Gastrocnemius medialis (tissue), 4 donors: Measurements from ENCODE around the gene RAX2. TPM values are rescaled to one million over a fixed set of nuclear protein-coding genes. Genes with fewer than 3 reads are reported as not detected.

Experiments used
- ATAC-seq, 2 donors: fragments of 150-250 bp; one replicate each; pipeline ENCODE4 v1.9.1; 2016
- DNase-seq, 2 donors: peaks; one replicate each; pipeline ENCODE4 v3.0.0-alpha.2; 2019
- H3K27ac ChIP-seq, 4 donors: fragments of 200-600 bp; sonication (generic); 1 replicate in 1 of 4; 2 replicates in 3 of 4; pipeline ENCODE4 v1.5.1; 2016 to 2018; ENCODE audit warnings: mild to moderate bottlenecking in 2 of 4, moderate library complexity in 1 of 4
- H3K27me3 ChIP-seq, 3 donors: fragments of 200-600 bp; sonication (generic) in 2 of 3; 1 replicate in 1 of 3; 2 replicates in 2 of 3; pipeline versions ENCODE4 v1.5.1 to v1.6.0; 2016 to 2019; ENCODE audit warnings: mild to moderate bottlenecking in 1 of 3, moderate library complexity in 1 of 3
- H3K36me3 ChIP-seq, 2 donors: fragments of 200-600 bp; sonication (generic) in 1 of 2; one replicate each; pipeline ENCODE4 v1.5.1; 2017 to 2018
- H3K4me1 ChIP-seq, 2 donors: fragments of 200-600 bp; sonication (generic) in 1 of 2; one replicate each; pipeline ENCODE4 v1.5.1; 2016 to 2017; ENCODE audit warnings: mild to moderate bottlenecking in 2 of 2
- H3K4me3 ChIP-seq, 4 donors: fragments of 200-600 bp; sonication (generic) in 3 of 4; 1 replicate in 1 of 4; 2 replicates in 3 of 4; pipeline ENCODE4 v1.5.1; 2016 to 2019; ENCODE audit warnings: mild to moderate bottlenecking in 2 of 4
- H3K9me3 ChIP-seq, 3 donors: fragments of 200-600 bp; sonication (generic) in 2 of 3; 1 replicate in 1 of 3; 2 replicates in 2 of 3; pipeline ENCODE4 v1.5.1; 2016 to 2019
- CTCF ChIP-seq, 5 experiments: fragments of 450-650 bp in 3 of 5; fragments of 200-600 bp in 2 of 5; sonication (generic) in 2 of 5; IDR thresholded peaks in 4 of 5; conservative IDR thresholded peaks in 1 of 5; 1 replicate in 4 of 5; 2 replicates in 1 of 5; pipeline ENCODE4 v1.5.1; 2016 to 2019; ENCODE audit warnings: antibody characterized with exemption in 5 of 5, mild to moderate bottlenecking in 3 of 5, moderate library complexity in 3 of 5
- POLR2A ChIP-seq, 2 donors: fragments of 450-650 bp; IDR thresholded peaks; one replicate each; pipeline ENCODE4 v1.6.1; 2017; ENCODE audit warnings: antibody characterized with exemption in 2 of 2, mild to moderate bottlenecking in 2 of 2, moderate library complexity in 2 of 2
- in situ Hi-C, 4 donors: fragments of 200-750 bp; cut with MboI; loops; one replicate each; pipeline versions ENCODE4 v1.15.0 to v1.8.0; 2017; ENCODE audit warnings: low sequenced_read_pairs in 4 of 4
- intact Hi-C: fragments of 100-400 bp; cut with DNase I; formaldehyde crosslinking; loops from one replicate; pipeline ENCODE4 v1.15.1; 2023; ENCODE audit warnings: low total_unique reads
- total RNA-seq, 4 donors: library from RNA; depleted of rRNA; stranded (reverse); fragments of >200 nt; gene quantifications; one replicate each; pipeline versions ENCODE4 v1.1.0 to v1.2.3, GENCODE V29; 2016

Gene RAX2
- not detected for total RNA-seq

GRCh38 chr19:3771906-3772455, at the start of gene RAX2:
Gene RAX2 (minus strand): TSS chr19:3772228. CDS start chr19:3771742, 486 bp downstream.
- intact Hi-C loops (no loop called here), in situ Hi-C loops (no loop called here)
- no peak for TF ChIP-seq POLR2A (IDR thresholded peaks at IDR 0.05)
- no peak for TF ChIP-seq CTCF (IDR thresholded peaks at IDR 0.05 in 4 of 5, conservative IDR thresholded peaks at IDR 0.05 in 1 of 5)
- H3K9me3 ChIP-seq = no peaks in the 10 kb centered on the region
- H3K4me3 ChIP-seq = no peak within 1 kb of the TSS
- H3K36me3 ChIP-seq = peaks cover 0 to 19% of the 10 kb centered on the region in 2 donors
- H3K27me3 ChIP-seq = no peaks in the 10 kb centered on the region
- ATAC-seq (no peak), DNase-seq (no peak)
- H3K4me1 ChIP-seq = no peaks in the 10 kb centered on the region
- no peak within 1 kb of the TSS for H3K27ac ChIP-seq

GRCh38 chr19:3821156-3821555, 49.1 kb upstream of the RAX2 start:
- ATAC-seq = no peak
- Histone ChIP-seq H3K36me3 (no peaks in the 10 kb centered on the region), H3K27ac (no peak overlapping the region), H3K4me3 (no peak overlapping the region), H3K4me1 (no peaks in the 10 kb centered on the region), H3K9me3 (no peaks in the 10 kb centered on the region), H3K27me3 (peaks cover 2 to 12% (median 5%) of the 10 kb centered on the region in 3 donors)
- TF ChIP-seq CTCF (IDR thresholded peaks at IDR 0.05 in 4 of 5, conservative IDR thresholded peaks at IDR 0.05 in 1 of 5) (no peak), POLR2A (IDR thresholded peaks at IDR 0.05) (no peak)
- intact Hi-C loops = loop anchor here (10.0 kb wide), 1 partner anchor 156 kb away; no protein-coding TSS in a partner anchor
- DNase-seq = no peak
- in situ Hi-C loops = no loop called here

- TF ChIP-seq POLR2A (IDR thresholded peaks at IDR 0.05) (no peak), CTCF (IDR thresholded peaks at IDR 0.05 in 4 of 5, conservative IDR thresholded peaks at IDR 0.05 in 1 of 5) (no peak)
- ATAC-seq (no peak), DNase-seq (no peak)
- intact Hi-C loops (loop anchor here (10.0 kb wide), 1 partner anchor 155 kb away; no protein-coding TSS in a partner anchor), in situ Hi-C loops (no loop called here)
- Histone ChIP-seq H3K36me3 (no peaks in the 10 kb centered on the region), H3K4me3 (no peak overlapping the region), H3K4me1 (no peaks in the 10 kb centered on the region), H3K27me3 (peaks cover 0 to 12% (median 5%) of the 10 kb centered on the region in 3 donors), H3K27ac (no peak overlapping the region), H3K9me3 (no peaks in the 10 kb centered on the region)
Measured at GRCh38 chr19:3819989-3820388, 48.0 kb upstream of the RAX2 start.

GRCh38 chr19:3818918-3819317, 46.9 kb upstream of the RAX2 start:
- H3K4me3 ChIP-seq = no peak overlapping the region
- no peaks in the 10 kb centered on the region for H3K9me3 ChIP-seq
- no peak overlapping the region for H3K27ac ChIP-seq
- ATAC-seq (no peak), DNase-seq (no peak)
- peaks cover 0 to 10% (median 5%) of the 10 kb centered on the region in 3 donors for H3K27me3 ChIP-seq
- H3K36me3 ChIP-seq = no peaks in the 10 kb centered on the region
- in situ Hi-C loops (no loop called here), intact Hi-C loops (no loop called here)
- TF ChIP-seq CTCF (IDR thresholded peaks at IDR 0.05 in 4 of 5, conservative IDR thresholded peaks at IDR 0.05 in 1 of 5) (no peak), POLR2A (IDR thresholded peaks at IDR 0.05) (no peak)
- H3K4me1 ChIP-seq = no peaks in the 10 kb centered on the region

GRCh38 chr19:3818466-3818865, 46.4 kb upstream of the RAX2 start:
- no peaks in the 10 kb centered on the region for H3K4me1 ChIP-seq
- no peak for DNase-seq
- H3K9me3 ChIP-seq = no peaks in the 10 kb centered on the region
- H3K27me3 ChIP-seq = peaks cover 0 to 5% (median 5%) of the 10 kb centered on the region in 3 donors
- no peak overlapping the region for H3K4me3 ChIP-seq
- H3K27ac ChIP-seq = no peak overlapping the region
- no peak for ATAC-seq
- no peaks in the 10 kb centered on the region for H3K36me3 ChIP-seq
- in situ Hi-C loops (no loop called here), intact Hi-C loops (no loop called here)
- TF ChIP-seq CTCF (IDR thresholded peaks at IDR 0.05 in 4 of 5, conservative IDR thresholded peaks at IDR 0.05 in 1 of 5) (no peak), POLR2A (IDR thresholded peaks at IDR 0.05) (no peak)
